Bronchial epithelial cell (primary cell): ENCODE measurements around the gene PTPRT. TPM values are rescaled to one million over a fixed set of nuclear protein-coding genes. Genes with fewer than 3 reads are reported as not detected.
A peak's percentile ranks its signal among the peaks of the same experiment; 100 is the strongest.

Experiments used
- DNase-seq: peaks from one replicate; pipeline ENCODE4 v3.0.0-alpha.2; 2010; ENCODE audit warnings: low read depth
- FAIRE-seq: peaks from 2 replicates; lab custom pipeline; 2011; peaks lifted over from hg19 to GRCh38; lab: Jason Lieb, UNC
- H3K27me3 ChIP-seq: 2 replicates; pipeline ENCODE4 v1.5.1; 2011; ENCODE audit warnings: low read length; ENCODE audit not compliant: control insufficient read depth, insufficient read depth
- H3K36me3 ChIP-seq: 2 replicates; pipeline ENCODE4 v1.5.1; 2011; ENCODE audit warnings: low read length; ENCODE audit not compliant: control insufficient read depth, insufficient read depth
- H3K4me3 ChIP-seq: 2 replicates; pipeline ENCODE4 v1.5.1; 2011; ENCODE audit warnings: mild to moderate bottlenecking, low read depth, low read length, control low read depth
- CTCF ChIP-seq: IDR thresholded peaks from 2 replicates; pipeline ENCODE4 v1.5.1; 2011; ENCODE audit warnings: mild to moderate bottlenecking, moderate library complexity, low read length, control low read depth, inconsistent platforms; ENCODE audit not compliant: insufficient read depth, severe bottlenecking
- total RNA-seq: library from RNA; depleted of rRNA; stranded (reverse); fragments of >200 nt; gene quantifications from 2 replicates; pipeline ENCODE4 v1.2.1, GENCODE V29; 2014

PTPRT gene
- total RNA-seq, 1 donor from 2014 or later = not detected

- DNase-seq (no peak), FAIRE-seq (no peak)
- TF ChIP-seq CTCF = no peak
- no peaks in the 10 kb centered on the region for H3K36me3 ChIP-seq
- no peak overlapping the region for H3K4me3 ChIP-seq
- no peaks in the 10 kb centered on the region for H3K27me3 ChIP-seq
Measured at GRCh38 chr20:42483730-42484303, 705.9 kb downstream of the PTPRT start.

GRCh38 chr20:42482808-42483207 is 706.9 kb downstream of the PTPRT start:
- Histone ChIP-seq H3K4me3 (no peak overlapping the region), H3K36me3 (no peaks in the 10 kb centered on the region), H3K27me3 (no peaks in the 10 kb centered on the region)
- no peak for TF ChIP-seq CTCF
- DNase-seq (no peak), FAIRE-seq (no peak)

GRCh38 chr20:42475773-42476172 is 713.9 kb downstream of the PTPRT start:
- TF ChIP-seq CTCF = no peak
- Histone ChIP-seq H3K4me3 (no peak overlapping the region), H3K27me3 (no peaks in the 10 kb centered on the region), H3K36me3 (no peaks in the 10 kb centered on the region)
- no peak for FAIRE-seq
- no peak for DNase-seq

- no peak for TF ChIP-seq CTCF
- no peak for DNase-seq
- no peak overlapping the region for H3K4me3 ChIP-seq
- H3K36me3 ChIP-seq = no peaks in the 10 kb centered on the region
- no peaks in the 10 kb centered on the region for H3K27me3 ChIP-seq
- FAIRE-seq = no peak
Measured at GRCh38 chr20:42474646-42475045, 715.1 kb downstream of the PTPRT start.

GRCh38 chr20:42472198-42472597 is 717.5 kb downstream of the PTPRT start:
- Histone ChIP-seq H3K36me3 (no peaks in the 10 kb centered on the region), H3K27me3 (no peaks in the 10 kb centered on the region), H3K4me3 (no peak overlapping the region)
- no peak for TF ChIP-seq CTCF
- DNase-seq = no peak
- no peak for FAIRE-seq

- Histone ChIP-seq H3K4me3 (no peak overlapping the region), H3K27me3 (no peaks in the 10 kb centered on the region), H3K36me3 (no peaks in the 10 kb centered on the region)
- DNase-seq = no peak
- FAIRE-seq = peak; percentile 81
- TF ChIP-seq CTCF = no peak
Measured at GRCh38 chr20:42461965-42462593, 727.6 kb downstream of the PTPRT start.
